ENCODE data around the gene TP73. TPM values are rescaled to one million over a fixed set of nuclear protein-coding genes. Genes with fewer than 3 reads are reported as not detected.

TP73 gene
- polyA plus RNA-seq, 1 experiment: not detected

GRCh38 chr1:3735027-3735681 lies 82.8 kb downstream of the TP73 start:
- no peak for TF ChIP-seq CTCF (IDR thresholded peaks at IDR 0.05; ENCODE audit: low read depth, low read length)
- no peak for DNase-seq (ENCODE audit: low read depth, low spot score)
- no peak overlapping the region for H3K4me3 ChIP-seq (ENCODE audit: low read depth, low read length)

GRCh38 chr1:3735688-3736087 lies 83.4 kb downstream of the TP73 start:
- no peak for DNase-seq (ENCODE audit: low read depth, low spot score)
- POLR2A ChIA-PET: no interaction called here
- CTCF ChIA-PET: interaction anchor here (1.4 kb wide), 1 partner anchor 11 kb away, joined by 8 read pairs; no protein-coding TSS in a partner anchor
- Histone ChIP-seq H3K27me3 (ENCODE audit: control insufficient read depth, insufficient read depth, low read length) (peaks cover 6% of the 10 kb centered on the region), H3K4me3 (ENCODE audit: low read depth, low read length) (no peak overlapping the region), H3K9me3 (ENCODE audit: control insufficient read depth, insufficient read depth, low read length) (no peaks in the 10 kb centered on the region; the same call in 1 of the 2 replicates), H3K27ac (ENCODE audit: low read depth, low read length) (no peak overlapping the region)
- no peak for TF ChIP-seq CTCF (IDR thresholded peaks at IDR 0.05; ENCODE audit: low read depth, low read length)

More at GRCh38 chr1:3735027-3735681, 82.8 kb downstream of the TP73 start:
- no peaks in the 10 kb centered on the region; the same call in 1 of the 2 replicates for H3K9me3 ChIP-seq (ENCODE audit: control insufficient read depth, insufficient read depth, low read length)
- ChIA-PET POLR2A (no interaction called here), CTCF (interaction anchor here (1.4 kb wide), 1 partner anchor 11 kb away, joined by 8 read pairs; no protein-coding TSS in a partner anchor)
- H3K27me3 ChIP-seq (ENCODE audit: control insufficient read depth, insufficient read depth, low read length): peaks cover 6% of the 10 kb centered on the region
- H3K27ac ChIP-seq (ENCODE audit: low read depth, low read length): no peak overlapping the region

- no peak for TF ChIP-seq CTCF (IDR thresholded peaks at IDR 0.05; ENCODE audit: low read depth, low read length)
- no peak for DNase-seq (ENCODE audit: low read depth, low spot score)
- CTCF ChIA-PET: interaction anchor here (1.4 kb wide), 1 partner anchor 12 kb away, joined by 8 read pairs; no protein-coding TSS in a partner anchor
- Histone ChIP-seq H3K9me3 (ENCODE audit: control insufficient read depth, insufficient read depth, low read length) (no peaks in the 10 kb centered on the region; the same call in 1 of the 2 replicates), H3K27me3 (ENCODE audit: control insufficient read depth, insufficient read depth, low read length) (peaks cover 6% of the 10 kb centered on the region), H3K27ac (ENCODE audit: low read depth, low read length) (no peak overlapping the region), H3K4me3 (ENCODE audit: low read depth, low read length) (no peak overlapping the region)
- POLR2A ChIA-PET: no interaction called here
These were observed 83.8 kb downstream of the TP73 start for GRCh38 chr1:3736131-3736561.

- Histone ChIP-seq H3K27ac (ENCODE audit: low read depth, low read length) (no peak overlapping the region), H3K4me3 (ENCODE audit: low read depth, low read length) (no peak overlapping the region), H3K27me3 (ENCODE audit: control insufficient read depth, insufficient read depth, low read length) (peaks cover 6% of the 10 kb centered on the region), H3K9me3 (ENCODE audit: control insufficient read depth, insufficient read depth, low read length) (no peaks in the 10 kb centered on the region; the same call in 1 of the 2 replicates)
- ChIA-PET POLR2A (interaction anchor here (0.6 kb wide), 1 partner anchor 183 kb away, joined by 3 read pairs; no protein-coding TSS in a partner anchor), CTCF (no interaction called here)
- TF ChIP-seq CTCF (IDR thresholded peaks at IDR 0.05; ENCODE audit: low read depth, low read length): no peak
- DNase-seq (ENCODE audit: low read depth, low spot score): no peak
These were observed 84.4 kb downstream of the TP73 start for GRCh38 chr1:3736708-3737107.

GRCh38 chr1:3738943-3739342 lies 86.6 kb downstream of the TP73 start:
- Histone ChIP-seq H3K4me3 (ENCODE audit: low read depth, low read length) (no peak overlapping the region), H3K9me3 (ENCODE audit: control insufficient read depth, insufficient read depth, low read length) (no peaks in the 10 kb centered on the region; the same call in 1 of the 2 replicates), H3K27me3 (ENCODE audit: control insufficient read depth, insufficient read depth, low read length) (no peaks in the 10 kb centered on the region), H3K27ac (ENCODE audit: low read depth, low read length) (no peak overlapping the region)
- ChIA-PET POLR2A (no interaction called here), CTCF (interaction anchor here (1.0 kb wide), 1 partner anchor 14 kb away, joined by 3 read pairs; no protein-coding TSS in a partner anchor)
- no peak for DNase-seq (ENCODE audit: low read depth, low spot score)
- TF ChIP-seq CTCF (IDR thresholded peaks at IDR 0.05; ENCODE audit: low read depth, low read length): no peak
